NCI-H2196 (cell line): ENCODE results near the gene CANT1.

Source experiments
- DNase-seq: peaks from one replicate; lab custom pipeline; 2025; ENCODE audit not compliant: unreplicated experiment; lab: John Stamatoyannopoulos, UW

Gene CANT1

DNA sequence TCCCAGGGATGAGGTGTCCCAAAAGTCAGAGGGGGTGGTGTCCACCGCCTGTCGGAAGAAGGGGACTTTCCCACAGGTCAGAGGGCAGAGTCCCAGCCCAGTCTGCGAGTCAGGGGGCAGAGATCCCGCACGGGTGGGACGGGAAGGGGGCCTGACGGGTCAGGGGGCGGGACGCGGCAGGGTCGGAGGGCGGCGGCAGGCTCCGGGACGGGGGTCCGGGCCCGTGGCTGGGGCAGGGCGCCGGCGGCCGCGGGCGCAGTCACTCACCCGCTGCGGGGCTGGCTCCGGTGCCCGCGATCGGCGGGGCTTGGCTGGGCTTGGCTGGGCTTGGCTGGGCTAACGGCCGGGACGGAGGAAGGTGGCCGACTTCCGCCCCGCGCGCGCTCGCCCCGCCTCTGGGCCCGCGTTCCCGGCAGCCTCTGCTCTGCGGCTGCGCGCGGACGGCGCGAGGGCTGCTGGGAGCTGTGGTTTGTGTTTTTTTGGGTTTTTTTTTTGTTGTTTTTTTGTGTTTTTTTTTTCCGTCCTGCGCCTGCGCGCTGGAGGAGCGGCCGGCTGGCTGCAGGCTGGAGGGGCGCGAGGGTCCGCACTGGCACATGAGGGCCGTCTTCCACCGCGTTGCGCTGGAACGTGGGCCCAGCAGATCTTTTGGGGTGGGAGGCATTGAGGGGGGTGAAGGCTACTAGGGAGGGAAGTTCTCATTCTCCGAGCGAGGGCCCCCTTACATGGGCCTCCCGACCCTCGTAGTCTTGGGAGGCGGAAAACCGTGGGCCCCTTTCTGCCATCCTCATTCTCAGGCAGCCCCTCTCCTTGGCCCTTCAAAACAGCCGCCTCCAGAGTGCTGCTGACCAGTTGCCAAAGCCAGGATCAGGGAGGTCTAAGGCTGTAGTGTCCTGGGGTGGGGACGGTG is at the start of gene CANT1:
TSS of gene CANT1 (minus strand) at position 368 of the 907 bp plus-strand sequence. CDS start 12,142 bp downstream, outside the sequence.
- DNase-seq, result peak; percentile 91

DNA sequence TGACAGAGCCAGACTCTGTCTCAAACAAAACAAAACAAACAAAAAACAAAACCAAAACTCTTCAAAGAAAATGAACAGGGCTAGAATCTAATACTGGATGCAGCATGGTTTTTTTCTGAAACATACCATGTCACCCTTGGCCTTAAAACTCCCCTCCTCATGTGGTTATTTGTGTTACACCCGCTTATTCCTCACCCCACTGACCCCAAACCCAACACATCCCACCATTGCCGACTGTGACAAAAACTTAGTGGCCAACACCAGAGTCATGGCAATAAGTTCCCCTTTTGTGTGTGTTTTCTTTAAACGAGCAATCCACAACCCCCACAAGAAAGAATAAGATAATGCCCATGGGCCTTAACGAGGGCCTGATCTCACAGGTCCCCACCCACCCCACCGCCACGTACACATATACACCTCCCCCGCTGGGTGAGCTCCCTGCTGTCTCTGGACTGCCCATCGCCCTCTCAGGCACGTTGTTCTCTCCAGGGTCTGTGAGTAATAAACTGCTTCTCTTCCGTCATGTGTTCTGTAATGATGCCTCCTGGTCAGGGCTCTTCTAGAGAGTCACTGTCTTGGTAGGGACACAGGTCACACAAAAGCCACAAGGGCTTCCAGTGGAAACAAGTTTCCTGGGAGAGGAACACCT is 48.3 kb upstream of the CANT1 start:
- DNase-seq, result no peak

DNA sequence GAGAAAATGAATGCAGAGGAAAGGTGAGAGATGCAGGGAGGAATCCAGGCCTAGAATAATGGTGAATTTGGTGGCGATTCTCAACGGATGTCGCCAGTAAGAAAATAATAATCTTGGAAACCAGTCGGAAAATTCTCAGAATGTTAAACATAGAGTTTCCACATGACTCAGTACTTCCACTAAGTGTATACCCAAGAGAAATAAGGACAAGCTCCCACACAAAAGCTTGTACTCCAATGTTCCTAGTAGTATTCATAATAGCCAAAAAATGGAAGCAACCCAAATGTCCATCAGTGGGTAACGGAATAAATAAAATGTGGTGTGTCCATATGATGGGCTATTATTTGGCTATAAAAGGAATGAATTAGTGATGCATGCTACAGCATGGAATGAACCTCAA is 45.6 kb upstream of the CANT1 start:
- DNase-seq, result no peak

DNA sequence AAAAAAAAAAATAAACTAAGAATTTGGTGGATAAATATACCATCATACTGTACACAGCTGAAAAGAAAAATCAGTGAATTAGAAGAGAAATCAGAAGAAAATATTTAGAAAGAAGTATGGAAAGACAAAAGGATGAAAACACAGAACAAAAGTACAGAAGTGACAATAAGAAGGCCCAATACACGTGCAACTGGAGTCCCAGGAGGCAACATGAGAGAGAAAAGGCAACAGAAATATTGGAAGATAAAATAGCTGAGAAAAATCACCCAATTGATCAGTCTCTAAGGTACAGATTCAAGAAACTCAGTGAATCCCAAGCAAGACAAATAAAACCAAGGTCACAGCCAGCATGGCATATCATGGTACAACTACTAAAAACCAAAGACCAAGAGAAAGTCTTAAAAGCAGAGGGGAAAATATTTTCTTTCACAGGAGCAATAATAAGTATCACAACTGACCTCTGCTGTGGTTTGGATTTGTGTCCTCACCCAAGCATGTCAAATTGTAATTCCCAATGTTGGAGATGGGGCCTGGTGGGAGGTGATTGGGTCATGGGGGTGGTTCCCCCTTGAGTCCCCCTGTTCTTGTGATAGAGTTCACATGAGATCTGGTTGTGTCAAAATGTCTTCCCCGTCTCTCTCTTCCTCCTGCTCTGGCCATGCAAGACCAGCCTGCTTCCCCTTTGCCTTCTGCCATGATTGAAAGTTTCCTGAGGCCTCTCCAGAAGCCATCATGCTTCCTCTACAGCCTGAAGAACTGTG is 44.8 kb upstream of the CANT1 start:
- no peak for DNase-seq

DNA sequence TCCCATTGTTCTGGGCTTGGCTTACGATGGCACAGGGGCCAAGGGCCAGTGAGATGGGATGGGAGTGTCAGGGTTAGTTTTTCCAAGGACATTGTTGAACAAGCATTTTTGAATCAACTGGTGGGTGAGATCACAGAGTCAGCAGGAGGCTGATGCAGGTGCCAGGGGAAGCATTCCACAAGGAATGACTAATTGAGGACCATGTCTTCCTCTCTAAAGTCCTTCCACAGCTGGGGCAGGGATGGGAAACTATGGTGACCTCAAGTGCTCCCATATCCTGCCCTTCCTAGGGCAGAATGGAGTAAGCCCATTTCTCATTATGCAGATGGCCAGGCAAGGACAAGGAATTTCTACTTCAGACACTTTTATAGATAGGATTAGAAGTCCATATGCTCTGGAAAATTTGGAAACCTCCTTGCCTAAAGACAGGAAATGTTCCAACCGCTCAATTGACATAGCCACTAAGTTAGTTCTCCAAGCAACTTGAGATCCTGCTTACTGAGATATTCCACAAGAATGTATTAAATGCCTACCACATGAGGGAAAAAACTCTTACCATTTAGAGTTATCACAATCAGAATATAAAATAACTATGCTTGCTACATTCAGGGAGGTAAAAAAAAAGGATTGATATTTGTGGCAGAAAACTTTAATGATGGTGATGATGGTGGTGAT is 43.8 kb upstream of the CANT1 start:
- no peak for DNase-seq

DNA sequence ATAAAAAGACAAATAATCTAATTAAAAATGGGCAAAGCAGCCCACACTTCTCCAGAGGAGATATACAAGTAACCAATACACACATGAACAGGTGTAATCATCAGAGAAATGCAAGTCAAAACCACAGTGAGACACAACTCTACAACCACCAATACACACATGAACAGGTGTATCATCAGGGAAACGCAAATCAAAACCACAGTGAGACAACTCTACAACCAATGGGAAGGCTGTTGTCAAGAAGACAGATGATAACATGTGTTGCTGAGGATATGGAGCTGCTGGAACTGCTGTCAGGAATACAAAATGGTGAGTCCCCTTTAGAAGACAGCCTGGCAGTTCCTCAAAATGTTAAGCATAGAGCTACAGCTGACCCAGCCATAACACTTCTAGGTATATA is 42.6 kb upstream of the CANT1 start:
- DNase-seq, result no peak

DNA sequence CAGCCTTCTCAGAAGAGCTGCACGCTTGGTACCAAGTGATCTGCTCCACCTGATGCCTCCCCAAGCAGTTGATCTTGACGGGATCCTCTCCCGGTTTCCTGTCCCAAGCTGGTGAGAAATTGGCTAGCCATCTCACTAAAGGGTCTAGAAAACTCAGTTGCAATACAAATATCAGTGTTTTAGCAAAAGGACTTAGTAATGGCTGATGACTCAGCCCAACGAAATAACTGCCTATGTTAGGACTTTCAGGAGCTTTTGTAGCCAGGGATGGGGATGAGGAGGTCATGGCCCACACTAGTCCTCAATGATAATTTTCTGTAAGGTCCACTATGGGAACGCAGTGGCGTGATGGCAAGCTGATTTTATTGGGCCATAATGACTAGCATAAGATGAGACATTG is 41.7 kb upstream of the CANT1 start:
- DNase-seq, result no peak

DNA sequence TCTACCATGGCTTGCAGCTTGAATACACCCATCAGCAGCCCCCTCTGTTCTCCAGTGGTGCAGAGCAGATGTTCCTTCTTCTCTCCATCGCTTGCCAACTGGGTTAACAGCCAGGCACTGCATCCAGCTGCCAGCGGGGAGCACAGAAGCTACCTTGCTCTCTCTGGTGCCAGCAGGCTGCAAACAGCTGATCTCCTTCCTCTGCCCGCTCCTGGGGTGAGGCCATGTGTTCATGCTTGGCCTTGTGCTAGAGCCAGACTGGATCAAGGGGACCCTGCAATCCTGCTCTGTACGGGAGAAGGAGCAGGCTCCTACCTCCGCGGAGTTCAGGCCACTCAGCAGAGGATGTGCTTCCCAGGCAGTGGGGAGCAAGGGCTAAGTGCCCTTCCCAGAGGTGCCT is 41.0 kb upstream of the CANT1 start:
- no peak for DNase-seq

DNA sequence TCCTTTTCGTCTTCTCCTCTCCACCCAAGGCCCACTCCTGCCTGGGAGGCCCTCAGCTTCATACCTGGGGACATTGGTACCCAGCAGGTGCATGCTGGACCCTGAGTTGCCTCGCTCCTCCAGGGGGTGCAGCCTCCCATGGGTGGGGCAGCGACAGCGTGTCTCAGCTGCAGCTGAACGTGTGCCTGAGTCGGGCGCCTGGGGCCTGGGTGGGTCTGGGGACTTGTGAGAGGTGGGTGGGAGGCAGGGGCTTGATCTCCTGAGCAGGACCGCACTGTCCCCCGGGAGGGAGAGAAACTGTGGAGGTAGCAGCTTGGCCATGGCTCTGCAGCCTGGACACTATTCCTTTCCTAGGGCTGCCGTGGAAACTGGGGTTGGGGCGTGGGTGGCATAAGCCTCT is 40.3 kb upstream of the CANT1 start:
- DNase-seq, result no peak

DNA sequence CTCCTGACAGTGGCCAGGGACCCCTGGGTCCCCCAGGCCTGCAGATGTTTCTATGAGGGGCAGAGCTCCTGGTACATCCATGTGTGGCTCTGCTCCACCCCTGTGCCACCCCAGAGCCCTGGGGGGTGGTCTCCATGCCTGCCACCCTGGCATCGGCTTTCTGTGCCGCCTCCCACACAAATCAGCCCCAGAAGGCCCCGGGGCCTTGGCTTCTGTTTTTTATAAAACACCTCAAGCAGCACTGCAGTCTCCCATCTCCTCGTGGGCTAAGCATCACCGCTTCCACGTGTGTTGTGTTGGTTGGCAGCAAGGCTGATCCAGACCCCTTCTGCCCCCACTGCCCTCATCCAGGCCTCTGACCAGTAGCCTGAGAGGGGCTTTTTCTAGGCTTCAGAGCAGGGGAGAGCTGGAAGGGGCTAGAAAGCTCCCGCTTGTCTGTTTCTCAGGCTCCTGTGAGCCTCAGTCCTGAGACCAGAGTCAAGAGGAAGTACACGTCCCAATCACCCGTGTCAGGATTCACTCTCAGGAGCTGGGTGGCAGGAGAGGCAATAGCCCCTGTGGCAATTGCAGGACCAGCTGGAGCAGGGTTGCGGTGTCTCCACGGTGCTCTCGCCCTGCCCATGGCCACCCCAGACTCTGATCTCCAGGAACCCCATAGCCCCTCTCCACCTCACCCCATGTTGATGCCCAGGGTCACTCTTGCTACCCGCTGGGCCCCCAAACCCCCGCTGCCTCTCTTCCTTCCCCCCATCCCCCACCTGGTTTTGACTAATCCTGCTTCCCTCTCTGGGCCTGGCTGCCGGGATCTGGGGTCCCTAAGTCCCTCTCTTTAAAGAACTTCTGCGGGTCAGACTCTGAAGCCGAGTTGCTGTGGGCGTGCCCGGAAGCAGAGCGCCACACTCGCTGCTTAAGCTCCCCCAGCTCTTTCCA is 39.5 kb upstream of the CANT1 start:
- DNase-seq, result no peak

DNA sequence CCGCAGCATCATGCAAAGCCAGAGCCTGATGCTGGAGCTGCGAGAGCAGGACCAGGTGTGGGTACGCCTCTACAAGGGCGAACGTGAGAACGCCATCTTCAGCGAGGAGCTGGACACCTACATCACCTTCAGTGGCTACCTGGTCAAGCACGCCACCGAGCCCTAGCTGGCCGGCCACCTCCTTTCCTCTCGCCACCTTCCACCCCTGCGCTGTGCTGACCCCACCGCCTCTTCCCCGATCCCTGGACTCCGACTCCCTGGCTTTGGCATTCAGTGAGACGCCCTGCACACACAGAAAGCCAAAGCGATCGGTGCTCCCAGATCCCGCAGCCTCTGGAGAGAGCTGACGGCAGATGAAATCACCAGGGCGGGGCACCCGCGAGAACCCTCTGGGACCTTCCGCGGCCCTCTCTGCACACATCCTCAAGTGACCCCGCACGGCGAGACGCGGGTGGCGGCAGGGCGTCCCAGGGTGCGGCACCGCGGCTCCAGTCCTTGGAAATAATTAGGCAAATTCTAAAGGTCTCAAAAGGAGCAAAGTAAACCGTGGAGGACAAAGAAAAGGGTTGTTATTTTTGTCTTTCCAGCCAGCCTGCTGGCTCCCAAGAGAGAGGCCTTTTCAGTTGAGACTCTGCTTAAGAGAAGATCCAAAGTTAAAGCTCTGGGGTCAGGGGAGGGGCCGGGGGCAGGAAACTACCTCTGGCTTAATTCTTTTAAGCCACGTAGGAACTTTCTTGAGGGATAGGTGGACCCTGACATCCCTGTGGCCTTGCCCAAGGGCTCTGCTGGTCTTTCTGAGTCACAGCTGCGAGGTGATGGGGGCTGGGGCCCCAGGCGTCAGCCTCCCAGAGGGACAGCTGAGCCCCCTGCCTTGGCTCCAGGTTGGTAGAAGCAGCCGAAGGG is 38.6 kb upstream of the CANT1 start:
- no peak for DNase-seq

DNA sequence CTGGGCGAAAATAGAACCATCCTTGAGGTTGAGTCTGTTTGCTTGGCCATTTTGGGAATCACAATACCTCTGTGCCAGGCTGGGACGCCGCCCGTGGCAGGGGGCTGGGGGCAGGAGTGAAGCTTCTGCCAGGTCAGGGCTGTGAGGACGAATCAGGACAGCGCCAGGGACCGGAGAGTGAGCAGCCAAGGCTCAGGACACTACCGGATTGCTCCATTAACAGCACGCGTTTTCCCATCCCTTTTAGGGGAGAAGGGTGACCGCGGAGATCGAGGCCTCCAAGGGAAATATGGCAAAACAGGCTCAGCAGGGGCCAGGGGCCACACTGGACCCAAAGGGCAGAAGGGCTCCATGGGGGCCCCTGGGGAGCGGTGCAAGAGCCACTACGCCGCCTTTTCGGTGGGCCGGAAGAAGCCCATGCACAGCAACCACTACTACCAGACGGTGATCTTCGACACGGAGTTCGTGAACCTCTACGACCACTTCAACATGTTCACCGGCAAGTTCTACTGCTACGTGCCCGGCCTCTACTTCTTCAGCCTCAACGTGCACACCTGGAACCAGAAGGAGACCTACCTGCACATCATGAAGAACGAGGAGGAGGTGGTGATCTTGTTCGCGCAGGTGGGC is 37.8 kb upstream of the CANT1 start:
- no peak for DNase-seq

DNA sequence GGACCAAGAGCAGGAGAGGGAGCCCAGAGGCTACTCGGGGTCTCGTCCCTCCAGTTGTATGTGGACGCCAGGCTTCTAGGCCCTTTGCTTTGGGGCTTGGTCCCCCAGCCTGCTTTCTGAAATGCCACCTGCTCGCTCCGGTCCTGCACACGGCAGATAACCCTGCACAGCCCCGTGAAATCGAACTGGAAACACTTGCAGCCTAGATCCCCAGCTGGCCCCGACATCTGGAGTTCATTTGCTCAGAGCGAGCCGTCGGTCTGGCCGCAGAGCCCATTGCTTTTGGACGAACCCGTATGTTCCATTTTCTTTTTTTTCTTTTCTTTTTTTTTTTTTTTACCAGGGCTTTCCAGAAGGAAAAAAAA is 37.3 kb upstream of the CANT1 start:
- no peak for DNase-seq

DNA sequence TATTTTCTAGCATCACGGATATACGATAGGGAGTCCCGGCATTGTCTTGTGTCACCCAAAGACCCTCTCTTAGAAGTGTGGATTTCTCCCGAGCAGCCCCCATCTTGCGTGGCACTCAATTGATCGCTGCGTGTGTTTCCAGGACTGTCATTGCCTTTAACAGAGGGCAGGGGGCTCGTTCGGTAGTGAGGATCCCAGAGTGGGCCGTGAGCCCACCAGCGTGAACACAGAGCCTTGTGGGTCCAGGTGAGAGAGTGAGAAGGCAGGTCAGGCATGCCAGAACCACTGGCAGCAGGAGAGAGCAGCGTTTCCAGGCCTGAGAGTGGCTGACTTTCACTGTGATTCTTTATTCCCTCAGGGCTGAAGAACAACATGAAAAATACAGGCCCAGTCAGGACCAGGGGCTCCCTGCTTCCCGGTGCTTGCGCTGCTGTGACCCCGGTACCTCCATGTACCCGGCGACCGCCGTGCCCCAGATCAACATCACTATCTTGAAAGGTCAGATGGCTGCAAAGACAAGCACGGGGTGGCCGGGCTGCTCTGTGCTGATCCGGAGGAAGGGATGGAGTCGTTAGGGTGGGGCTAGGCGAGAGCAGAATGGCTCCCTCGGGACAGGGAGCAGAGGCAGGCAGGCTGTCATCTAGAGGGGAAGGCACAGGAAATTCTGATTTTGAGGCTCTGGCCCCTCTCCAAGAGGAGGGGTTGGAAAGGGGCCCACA is 36.8 kb upstream of the CANT1 start:
- DNase-seq, result no peak

DNA sequence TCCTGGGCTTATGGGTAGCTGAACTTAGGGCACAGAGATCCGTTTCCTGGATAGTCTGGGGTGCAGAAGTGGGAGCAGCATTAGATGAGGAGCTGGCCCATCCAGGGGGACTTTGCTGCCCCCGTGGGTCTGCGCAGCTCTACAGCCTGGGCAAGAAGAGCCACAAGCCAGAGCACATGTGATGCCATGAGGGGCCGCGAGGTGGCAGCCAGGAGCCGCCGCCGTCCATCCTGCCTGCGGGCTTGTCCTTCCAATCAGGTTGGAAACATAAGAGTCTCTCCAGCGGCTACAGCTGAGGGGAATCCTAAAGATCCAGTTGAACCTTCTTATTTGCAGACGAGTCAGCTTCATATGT is 36.3 kb upstream of the CANT1 start:
- peak; percentile 85 for DNase-seq

DNA sequence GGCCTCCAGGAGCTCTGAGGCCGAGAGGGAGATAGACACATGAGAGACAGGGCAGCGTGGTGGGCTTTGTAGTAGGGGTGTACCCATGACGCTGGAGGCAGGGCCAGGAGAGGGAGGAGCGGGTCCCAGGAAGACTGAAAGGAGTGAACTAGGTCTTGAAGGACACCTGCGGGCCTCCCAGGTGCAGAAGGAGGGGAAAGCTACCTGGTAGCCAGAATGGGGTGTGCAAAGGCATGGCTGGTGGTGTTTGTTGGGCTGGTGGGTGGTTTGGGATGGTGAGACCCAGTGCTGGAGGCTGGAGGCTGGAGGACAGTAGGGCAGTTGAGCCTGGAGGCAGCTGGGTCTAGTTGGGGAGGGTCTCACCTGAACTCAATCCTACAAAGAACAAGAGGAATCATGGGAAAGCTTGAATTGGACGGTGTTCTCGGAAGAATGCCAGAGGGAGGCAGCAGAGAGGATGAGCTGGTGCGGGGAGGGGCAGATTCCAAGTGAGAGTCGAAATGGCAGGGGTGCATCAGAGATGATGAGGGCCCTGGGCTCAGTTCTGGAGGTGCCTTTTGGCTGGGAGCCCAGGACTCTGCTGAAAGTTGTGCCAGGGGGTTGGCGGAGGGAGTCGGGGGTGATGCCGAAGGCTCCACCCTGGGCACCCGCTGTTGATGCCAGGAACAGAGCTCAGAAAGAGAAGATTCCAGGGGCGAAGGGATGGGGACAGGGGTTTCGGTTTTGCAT is 35.6 kb upstream of the CANT1 start:
- DNase-seq, result no peak

DNA sequence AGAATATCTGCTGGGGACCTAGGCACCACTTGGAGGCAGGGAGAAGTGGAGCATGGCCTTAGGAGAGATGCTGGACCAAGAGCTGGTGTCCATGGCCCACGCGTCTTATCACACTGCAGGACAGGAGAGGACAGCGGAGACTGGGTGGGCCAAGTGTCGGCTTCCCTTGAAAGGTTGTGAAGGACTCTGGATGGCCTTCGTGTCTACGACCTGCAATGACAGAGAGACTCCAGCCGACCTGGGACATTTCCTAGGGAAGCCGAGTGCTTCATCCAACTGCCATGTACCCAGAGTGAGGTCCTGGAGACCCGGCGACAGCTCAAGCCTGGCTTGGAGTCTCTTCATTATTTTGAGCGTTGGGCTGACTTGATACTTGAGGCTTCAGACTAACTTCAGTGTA is 34.9 kb upstream of the CANT1 start:
- DNase-seq, result no peak

DNA sequence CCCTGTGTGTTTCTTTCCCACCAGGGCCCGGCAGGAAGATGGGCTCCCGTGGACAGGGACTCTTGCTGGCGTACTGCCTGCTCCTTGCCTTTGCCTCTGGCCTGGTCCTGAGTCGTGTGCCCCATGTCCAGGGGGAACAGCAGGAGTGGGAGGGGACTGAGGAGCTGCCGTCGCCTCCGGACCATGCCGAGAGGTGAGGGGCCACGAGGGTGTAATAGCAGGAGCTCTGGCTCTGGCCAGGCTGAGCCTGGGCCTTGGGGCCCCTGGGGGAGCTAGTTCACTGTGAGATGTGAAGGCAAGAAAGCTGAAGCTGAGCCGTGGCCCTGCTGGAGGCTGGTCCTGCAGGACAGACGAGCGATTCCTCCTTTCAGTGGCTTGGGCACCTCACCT is 34.4 kb upstream of the CANT1 start:
- no peak for DNase-seq
